GM19438 (cell line): ENCODE measurements around the gene AKIRIN2.
"Not testable (repeated sequence)": the region's sequence is repeated elsewhere in the genome, so short reads cannot be mapped to it uniquely, and the experiment has no call there.

Experiments used
- ATAC-seq: cut with Tn5 transposase; IDR thresholded peaks from one replicate; pipeline ENCODE4 v1.9.1; 2021; ENCODE audit warnings: low read depth; ENCODE audit not compliant: unreplicated experiment

AKIRIN2 gene

GRCh38 chr6:87718662-87719433 lies 16.8 kb upstream of the AKIRIN2 start:
- no peak for ATAC-seq

GRCh38 chr6:87716928-87717614 lies 15.0 kb upstream of the AKIRIN2 start:
- ATAC-seq = no peak

GRCh38 chr6:87714093-87714842 lies 12.2 kb upstream of the AKIRIN2 start:
- ATAC-seq = no peak

- not testable (repeated sequence) for ATAC-seq
Measured at GRCh38 chr6:87712713-87713112, 10.7 kb upstream of the AKIRIN2 start.

- ATAC-seq = no peak
Measured at GRCh38 chr6:87710090-87710489, 8.1 kb upstream of the AKIRIN2 start.

GRCh38 chr6:87708581-87709427 lies 6.8 kb upstream of the AKIRIN2 start:
- not testable (repeated sequence) for ATAC-seq

- ATAC-seq = no peak
Measured at GRCh38 chr6:87706187-87706966, 4.3 kb upstream of the AKIRIN2 start.

- ATAC-seq = peak; percentile 27
Measured at GRCh38 chr6:87705070-87705691, 3.1 kb upstream of the AKIRIN2 start.

GRCh38 chr6:87703039-87703438 lies 1.0 kb upstream of the AKIRIN2 start:
- ATAC-seq = not testable (repeated sequence)

GRCh38 chr6:87702589-87702945 lies 534 bp upstream of the AKIRIN2 start:
- ATAC-seq = peak; percentile 14

GRCh38 chr6:87701344-87701675 lies 723 bp downstream of the AKIRIN2 start:
- no peak for ATAC-seq

GRCh38 chr6:87700397-87701343 lies 1.4 kb downstream of the AKIRIN2 start:
- no peak for ATAC-seq

- no peak for ATAC-seq
Measured at GRCh38 chr6:87699576-87699975, 2.5 kb downstream of the AKIRIN2 start.

- ATAC-seq = no peak
Measured at GRCh38 chr6:87698547-87699006, 3.5 kb downstream of the AKIRIN2 start.

- no peak for ATAC-seq
Measured at GRCh38 chr6:87697581-87698546, 4.2 kb downstream of the AKIRIN2 start.

- ATAC-seq = not testable (repeated sequence)
Measured at GRCh38 chr6:87696817-87697216, 5.2 kb downstream of the AKIRIN2 start.

- ATAC-seq = no peak
Measured at GRCh38 chr6:87692086-87692485, 9.9 kb downstream of the AKIRIN2 start.
